ENCODE measurements around the gene PLOD2. TPM values are rescaled to one million over a fixed set of nuclear protein-coding genes. Genes with fewer than 3 reads are reported as not detected.

The PLOD2 gene
- total and polyA plus RNA-seq, 2 of the 8 experiments (the other 6 are each of a cell fraction or from before 2014, with no cell fraction given) = 4.0 to 28.7 TPM

DNA sequence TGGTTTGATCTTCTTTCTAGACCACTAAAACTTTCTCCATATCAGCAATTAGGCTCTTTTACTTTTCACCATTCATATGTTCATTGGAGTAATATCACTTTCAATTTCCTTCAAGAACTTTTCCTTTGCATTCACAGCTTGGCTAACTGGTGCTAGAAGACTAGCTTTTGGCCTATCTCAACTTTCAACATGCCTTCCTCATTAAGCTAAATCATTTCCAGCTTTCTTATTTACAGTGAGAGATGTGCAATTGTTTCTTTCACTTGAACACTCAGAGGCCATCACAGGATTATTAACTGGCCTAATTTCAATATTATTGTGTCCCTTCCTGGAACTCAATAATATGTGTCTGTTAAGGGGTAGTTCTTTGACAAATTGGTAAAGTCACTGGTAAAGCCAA lies 42.8 kb upstream of the PLOD2 start (continued):
- TF ChIP-seq, protein P1, sequence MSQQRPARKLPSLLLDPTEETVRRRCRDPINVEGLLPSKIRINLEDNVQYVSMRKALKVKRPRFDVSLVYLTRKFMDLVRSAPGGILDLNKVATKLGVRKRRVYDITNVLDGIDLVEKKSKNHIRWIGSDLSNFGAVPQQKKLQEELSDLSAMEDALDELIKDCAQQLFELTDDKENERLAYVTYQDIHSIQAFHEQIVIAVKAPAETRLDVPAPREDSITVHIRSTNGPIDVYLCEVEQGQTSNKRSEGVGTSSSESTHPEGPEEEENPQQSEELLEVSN (IDR thresholded peaks at IDR 0.05) = no peak
- TF ChIP-seq RAD21 (IDR thresholded peaks at IDR 0.05 in 1 of 2, conservative IDR thresholded peaks at IDR 0.05 in 1 of 2; ENCODE audit: low read depth in 2 of 2, low read length in 2 of 2) = no peak

All from H1 (cell line).